NCI-H446 treated with DMSO at 0.1 percent for 48 hours (cell line): ENCODE results near the gene TOPAZ1.

Source experiments
- DNase-seq: peaks from one replicate; lab custom pipeline; 2025; lab: John Stamatoyannopoulos, UW

TOPAZ1 gene

DNA sequence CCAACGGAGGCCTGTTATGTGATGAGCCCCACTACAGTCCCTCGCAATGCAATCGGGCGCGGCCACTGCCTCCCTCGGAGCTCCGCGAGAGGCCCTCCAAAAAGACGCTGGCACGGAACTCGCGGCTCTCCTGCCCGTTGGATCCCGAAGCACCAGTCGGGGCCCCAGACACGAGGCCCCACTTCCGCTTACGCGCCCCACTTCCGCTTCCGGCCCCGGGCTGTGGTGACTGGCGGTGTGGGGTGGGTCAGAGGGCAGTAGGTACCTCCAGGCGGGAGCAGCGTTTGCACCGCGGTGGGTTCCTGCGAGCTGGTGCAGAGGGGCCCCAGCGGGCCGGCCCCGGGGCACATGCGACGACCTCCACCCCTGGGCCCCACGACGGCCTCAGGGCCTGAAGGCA, at the start of gene TOPAZ1:
Gene TOPAZ1, plus strand, starts transcription at position 181 of the 400 bp plus-strand sequence. Its CDS starts 168 bp downstream, at position 349.
- no peak for DNase-seq

- no peak for DNase-seq
Measured at GRCh38 chr3:44198284-44199269, 43.1 kb upstream of the TOPAZ1 start.

DNA sequence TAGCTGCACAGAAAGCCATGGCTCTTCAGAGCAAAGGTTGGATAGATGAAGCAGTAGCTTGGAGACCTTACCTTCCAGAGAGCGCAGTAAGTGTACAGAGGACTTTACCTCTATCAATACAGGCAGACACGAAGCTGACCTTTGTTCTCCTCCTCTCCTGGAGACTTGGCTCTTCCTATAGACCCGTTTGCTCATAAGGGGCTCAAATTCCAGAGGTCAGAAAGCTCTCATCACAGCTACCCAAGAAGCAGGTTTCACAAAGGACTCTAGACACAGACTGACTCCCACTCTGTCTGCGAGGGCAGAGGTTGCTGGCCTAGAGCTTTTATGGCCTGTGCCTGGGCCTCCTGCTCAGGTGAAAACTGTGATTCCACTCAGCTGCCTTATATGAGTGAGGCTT, 35.4 kb upstream of the TOPAZ1 start:
- no peak for DNase-seq

DNA sequence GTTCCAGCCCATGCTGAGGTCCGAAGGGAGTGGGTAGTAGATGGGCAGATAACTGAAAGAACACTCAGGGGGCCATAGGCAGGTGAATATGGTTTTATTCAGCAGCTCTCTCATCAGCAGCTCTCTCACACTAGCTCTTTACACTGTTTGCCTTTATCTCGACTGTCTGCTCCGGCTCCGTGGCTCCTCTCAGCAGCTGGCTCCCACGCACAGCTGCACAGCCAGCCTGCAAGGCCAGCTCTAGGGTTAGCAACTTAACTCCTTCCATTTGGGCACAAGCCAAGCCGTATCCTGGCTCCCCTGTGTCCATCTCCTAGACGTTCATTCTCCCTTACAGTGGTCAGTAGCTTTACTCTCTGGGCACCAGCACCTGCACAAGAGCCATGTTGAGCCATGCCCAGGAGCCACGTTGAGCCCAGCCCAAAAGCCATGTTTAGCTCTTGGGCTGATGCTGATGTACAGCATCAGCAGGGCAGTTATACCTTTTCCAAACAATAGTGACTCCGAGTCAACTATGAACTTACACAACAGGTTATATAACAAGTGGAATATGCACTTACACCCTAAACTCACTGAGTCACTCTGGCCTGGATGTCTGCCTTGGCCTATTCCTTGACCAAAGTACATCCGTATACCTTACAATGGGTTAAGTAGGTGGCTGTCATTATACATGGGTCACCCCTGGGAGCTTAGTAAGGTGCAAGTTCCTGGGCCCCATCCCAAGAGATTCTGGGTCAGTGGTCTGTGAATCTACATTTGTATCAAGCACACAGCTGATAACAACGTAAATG, 34.6 kb upstream of the TOPAZ1 start:
- no peak for DNase-seq

DNA sequence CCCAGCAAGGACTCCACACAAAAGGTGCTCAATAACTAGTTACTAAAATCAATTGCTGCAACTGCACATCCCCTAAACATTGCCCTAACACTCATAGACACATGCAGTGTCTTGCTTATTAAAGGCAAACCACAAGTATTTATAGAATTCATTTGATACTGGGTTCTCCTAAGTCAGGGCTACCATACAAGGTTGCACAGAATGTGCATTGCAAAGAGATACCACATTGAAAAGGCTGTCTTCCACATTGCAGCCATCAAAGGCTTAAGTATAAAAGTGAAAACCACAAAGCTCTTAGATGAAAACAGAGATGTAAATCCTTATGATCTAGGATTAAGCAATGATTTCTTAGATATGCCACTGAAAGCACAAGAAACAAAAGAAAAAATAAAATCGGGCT, 33.6 kb upstream of the TOPAZ1 start:
- DNase-seq, result no peak

- no peak for DNase-seq
Measured at GRCh38 chr3:44208568-44208967, 33.1 kb upstream of the TOPAZ1 start.

GRCh38 chr3:44210967-44211366, 30.7 kb upstream of the TOPAZ1 start:
- no peak for DNase-seq

- no peak for DNase-seq
Measured at GRCh38 chr3:44222337-44222736, 19.3 kb upstream of the TOPAZ1 start.

- DNase-seq, result no peak
Measured at GRCh38 chr3:44223299-44223698, 18.4 kb upstream of the TOPAZ1 start.

DNA sequence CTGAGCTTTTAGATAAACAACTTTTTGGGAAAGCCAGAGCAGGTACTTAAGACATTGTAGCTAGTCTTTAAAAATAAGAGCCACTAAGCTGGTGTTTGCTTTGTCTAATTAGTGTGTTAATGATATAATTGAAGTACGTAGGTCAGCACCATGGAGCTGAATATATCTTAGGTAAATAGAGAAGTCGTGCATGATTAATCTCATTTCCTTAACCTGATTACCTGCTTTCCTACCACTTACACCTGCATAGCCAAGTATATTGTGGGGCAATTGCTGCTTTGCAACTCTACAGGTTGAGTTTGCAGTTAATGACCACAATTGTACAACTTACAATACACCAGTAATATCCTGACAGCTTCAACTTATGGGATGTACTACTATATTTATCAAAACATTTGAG, 17.6 kb upstream of the TOPAZ1 start:
- DNase-seq, result no peak

- no peak for DNase-seq
Measured at GRCh38 chr3:44226573-44226972, 15.1 kb upstream of the TOPAZ1 start.

GRCh38 chr3:44227632-44228031, 14.1 kb upstream of the TOPAZ1 start:
- DNase-seq, result no peak

DNA sequence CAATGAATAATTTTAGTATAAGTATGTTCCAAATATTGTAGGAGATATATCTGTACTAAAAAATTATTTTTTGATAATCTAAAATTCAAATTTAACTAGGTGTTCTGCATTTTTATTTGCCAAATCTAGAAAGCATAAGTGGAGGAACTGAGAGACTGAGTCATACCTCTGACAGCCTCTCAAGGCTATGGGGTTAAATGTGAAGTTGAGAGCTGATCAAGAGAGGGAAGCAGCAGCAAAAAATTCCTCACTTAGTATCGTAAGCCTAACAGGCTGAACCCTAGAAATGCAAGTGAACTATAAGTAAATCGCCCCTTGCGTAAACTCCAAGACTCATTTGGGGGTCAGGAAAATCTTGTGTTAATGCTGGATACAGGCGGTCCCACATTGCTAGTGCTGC, 12.8 kb upstream of the TOPAZ1 start:
- no peak for DNase-seq

DNA sequence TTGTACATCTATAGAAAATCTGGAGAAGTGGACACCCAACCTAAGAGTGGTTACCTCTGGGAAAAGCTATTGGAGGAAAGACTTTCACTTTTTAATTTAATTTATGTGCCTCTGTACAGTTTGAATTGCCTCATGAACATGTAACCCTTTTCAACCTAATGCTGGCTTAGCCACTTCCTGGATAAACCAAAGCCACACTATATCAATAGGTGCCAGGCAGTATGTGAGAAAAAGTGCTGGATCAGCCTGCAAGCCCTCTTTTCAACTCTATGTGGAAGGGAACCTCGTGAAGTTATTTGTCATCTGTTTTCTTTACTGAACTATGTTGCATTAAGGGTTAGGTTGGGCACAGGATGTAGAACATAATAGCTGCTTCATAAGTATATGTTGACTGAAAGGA, 9.3 kb upstream of the TOPAZ1 start:
- DNase-seq, result no peak

DNA sequence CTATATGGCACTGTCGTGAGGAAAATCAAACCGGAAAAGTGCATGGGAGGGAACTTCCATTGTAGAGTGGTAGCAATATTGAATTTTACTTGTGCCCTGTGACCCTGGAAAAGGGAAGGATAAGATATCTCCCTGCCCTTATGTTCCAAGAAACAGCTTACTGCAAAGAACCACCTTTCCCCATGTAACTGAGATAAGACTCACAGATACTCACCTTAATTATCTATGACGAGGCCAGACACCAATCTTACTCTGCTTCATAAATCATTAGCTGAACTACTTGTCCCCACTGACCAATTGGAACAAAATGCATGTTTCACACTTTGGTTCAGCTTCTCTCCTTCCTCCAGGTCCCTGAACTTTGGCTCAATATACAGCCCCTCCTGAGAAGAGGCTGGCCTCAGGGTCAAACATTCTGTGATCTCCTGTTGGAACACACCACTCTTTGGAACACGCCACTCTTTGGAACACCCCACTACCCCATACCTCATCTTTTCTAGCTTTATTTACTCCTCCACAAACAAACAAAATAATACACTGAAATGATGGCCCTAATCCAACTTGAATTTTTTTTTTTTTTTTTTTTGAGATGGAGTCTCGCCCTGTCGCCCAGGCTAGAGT, 6.9 kb upstream of the TOPAZ1 start:
- no peak for DNase-seq

GRCh38 chr3:44235604-44236484, 5.8 kb upstream of the TOPAZ1 start:
- DNase-seq, result peak; percentile 4

- no peak for DNase-seq
Measured at GRCh38 chr3:44236485-44236908, 5.2 kb upstream of the TOPAZ1 start.

GRCh38 chr3:44237161-44237560, 4.5 kb upstream of the TOPAZ1 start:
- no peak for DNase-seq

DNA sequence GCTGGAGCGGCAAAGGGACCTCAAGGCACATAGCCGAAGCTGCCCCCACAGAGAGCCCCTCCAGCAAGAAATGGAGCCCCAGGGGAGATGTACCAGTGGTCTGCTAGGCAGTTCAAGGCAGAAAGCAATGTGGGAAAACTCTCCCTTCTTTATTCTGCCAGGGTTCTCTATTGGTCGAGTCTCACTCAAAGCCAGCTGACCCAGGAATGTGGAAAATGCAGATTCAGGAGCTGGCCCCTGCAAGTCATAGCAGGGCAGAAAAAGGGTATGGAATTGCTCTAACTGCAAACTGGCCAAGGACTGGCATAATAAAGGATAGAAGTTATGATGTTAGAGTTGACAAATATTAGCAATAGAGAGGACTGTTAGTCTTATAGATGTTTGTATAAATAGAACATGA, 4.0 kb upstream of the TOPAZ1 start:
- DNase-seq, result no peak

- no peak for DNase-seq
Measured at GRCh38 chr3:44238889-44239288, 2.8 kb upstream of the TOPAZ1 start.

- no peak for DNase-seq
Measured at GRCh38 chr3:44240061-44240460, 1.6 kb upstream of the TOPAZ1 start.

DNA sequence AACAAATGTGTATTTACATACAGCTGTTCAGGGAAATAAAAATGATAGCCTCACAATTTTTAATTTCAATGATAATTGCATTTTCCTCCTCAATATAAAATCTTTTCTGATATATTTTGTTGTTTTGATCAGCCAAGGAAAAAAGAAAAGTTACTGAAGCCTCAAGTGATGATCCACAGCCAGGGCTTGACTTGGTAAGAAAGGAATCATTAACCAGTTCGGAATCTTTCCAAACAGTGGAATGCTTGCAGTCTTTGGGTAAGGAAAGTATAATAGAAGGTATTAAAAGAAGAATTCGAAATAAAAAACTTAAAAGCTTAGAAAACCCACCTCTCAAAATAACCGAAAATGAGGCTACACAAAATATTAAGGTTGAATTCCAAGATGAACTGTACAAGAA, 1.0 kb downstream of the TOPAZ1 start:
- DNase-seq, result no peak
